ENCODE measurements around the gene SLC25A41. TPM values are rescaled to one million over a fixed set of nuclear protein-coding genes. Genes with fewer than 3 reads are reported as not detected.
"Not testable (repeated sequence)": the region's sequence is repeated elsewhere in the genome, so short reads cannot be mapped to it uniquely, and the experiment has no call there.

Gene SLC25A41
- total RNA-seq, 1 experiment from 2014 or later = 1.4 TPM

DNA sequence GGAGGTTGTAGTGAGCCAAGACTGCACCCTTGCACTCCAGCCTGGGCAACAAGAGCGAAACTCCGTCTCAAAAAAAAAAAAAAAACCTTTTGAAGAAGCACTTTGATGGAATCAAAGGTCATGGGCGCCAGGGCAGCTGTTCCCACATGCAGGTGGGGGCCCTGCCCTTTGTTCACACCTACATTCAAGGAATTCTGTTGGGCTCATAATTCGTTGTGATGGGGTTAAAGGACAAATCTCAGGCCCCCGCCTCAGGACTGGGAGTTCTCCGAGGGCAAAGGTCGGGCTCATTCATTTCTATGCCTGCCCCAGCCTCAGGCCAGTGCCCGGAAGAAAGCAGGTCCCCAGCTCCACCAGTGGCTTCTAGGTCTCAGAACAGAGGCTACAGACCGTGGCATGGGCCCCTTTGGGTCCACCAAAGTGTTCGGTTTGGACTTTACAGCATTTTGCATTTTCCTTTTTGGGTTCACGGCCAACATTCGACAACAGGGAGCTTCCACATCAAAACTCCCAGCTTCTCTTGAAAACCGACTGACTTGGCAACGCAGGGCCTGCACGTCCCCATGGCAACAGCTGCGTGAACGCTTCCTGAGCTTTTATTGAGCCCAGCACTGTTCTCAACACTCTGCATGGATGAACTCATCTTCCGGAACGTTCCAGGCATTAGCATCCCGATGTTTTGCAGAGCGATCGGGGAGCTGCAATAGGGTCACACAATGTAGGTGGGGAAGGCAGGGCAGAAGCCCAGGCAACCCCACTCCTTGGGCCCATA, 30.5 kb downstream of the SLC25A41 start:
- no peaks in the 10 kb centered on the region for H3K36me3 Mint-ChIP-seq (ENCODE audit: insufficient read depth, unreplicated experiment)
- no peaks in the 10 kb centered on the region for H3K27me3 Mint-ChIP-seq (ENCODE audit: unreplicated experiment)
- no peaks in the 10 kb centered on the region for H3K4me1 Mint-ChIP-seq (ENCODE audit: low read depth, unreplicated experiment)
- no peak overlapping the region for H3K27ac Mint-ChIP-seq (ENCODE audit: unreplicated experiment)
- intact Hi-C loops (cut with micrococcal nuclease; ENCODE audit: unreplicated experiment) = no loop called here
- H3K9me3 Mint-ChIP-seq (ENCODE audit: low read depth, unreplicated experiment) = no peaks in the 10 kb centered on the region
- BruUV-seq (replicated peaks) = no TSS peak
- H3K4me3 Mint-ChIP-seq (ENCODE audit: low read depth, unreplicated experiment) = no peak overlapping the region
- no peak for DNase-seq
- TF ChIP-seq, protein P1, sequence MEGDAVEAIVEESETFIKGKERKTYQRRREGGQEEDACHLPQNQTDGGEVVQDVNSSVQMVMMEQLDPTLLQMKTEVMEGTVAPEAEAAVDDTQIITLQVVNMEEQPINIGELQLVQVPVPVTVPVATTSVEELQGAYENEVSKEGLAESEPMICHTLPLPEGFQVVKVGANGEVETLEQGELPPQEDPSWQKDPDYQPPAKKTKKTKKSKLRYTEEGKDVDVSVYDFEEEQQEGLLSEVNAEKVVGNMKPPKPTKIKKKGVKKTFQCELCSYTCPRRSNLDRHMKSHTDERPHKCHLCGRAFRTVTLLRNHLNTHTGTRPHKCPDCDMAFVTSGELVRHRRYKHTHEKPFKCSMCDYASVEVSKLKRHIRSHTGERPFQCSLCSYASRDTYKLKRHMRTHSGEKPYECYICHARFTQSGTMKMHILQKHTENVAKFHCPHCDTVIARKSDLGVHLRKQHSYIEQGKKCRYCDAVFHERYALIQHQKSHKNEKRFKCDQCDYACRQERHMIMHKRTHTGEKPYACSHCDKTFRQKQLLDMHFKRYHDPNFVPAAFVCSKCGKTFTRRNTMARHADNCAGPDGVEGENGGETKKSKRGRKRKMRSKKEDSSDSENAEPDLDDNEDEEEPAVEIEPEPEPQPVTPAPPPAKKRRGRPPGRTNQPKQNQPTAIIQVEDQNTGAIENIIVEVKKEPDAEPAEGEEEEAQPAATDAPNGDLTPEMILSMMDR (IDR thresholded peaks at IDR 0.05; ENCODE audit: unreplicated experiment) = no peak
- CTCF ChIA-PET = no interaction called here

DNA sequence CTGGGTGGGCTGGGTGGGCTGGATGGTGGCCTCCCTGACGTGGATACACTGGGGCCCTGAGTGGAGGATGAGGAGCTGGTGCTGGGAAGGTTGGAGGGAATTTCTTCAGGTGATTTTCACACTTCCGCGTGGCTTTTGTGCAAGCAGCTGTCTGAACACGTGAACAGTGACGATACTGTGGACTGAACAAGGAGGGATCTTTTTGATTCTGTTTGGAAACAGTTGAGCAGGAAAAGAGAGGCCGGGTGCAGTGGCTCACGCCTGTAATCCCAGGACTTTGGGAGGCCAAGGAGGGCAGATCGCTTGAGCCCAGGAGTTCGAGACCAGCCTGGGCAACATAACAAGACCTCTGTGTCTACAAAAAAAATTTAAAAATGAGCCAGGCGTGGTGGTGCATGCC, 31.5 kb downstream of the SLC25A41 start:
- no peaks in the 10 kb centered on the region for H3K4me1 Mint-ChIP-seq (ENCODE audit: low read depth, unreplicated experiment)
- H3K9me3 Mint-ChIP-seq (ENCODE audit: low read depth, unreplicated experiment) = no peaks in the 10 kb centered on the region
- TF ChIP-seq, protein P1 (IDR thresholded peaks at IDR 0.05; ENCODE audit: unreplicated experiment) = no peak
- no TSS peak for BruUV-seq (replicated peaks)
- H3K36me3 Mint-ChIP-seq (ENCODE audit: insufficient read depth, unreplicated experiment) = no peaks in the 10 kb centered on the region
- CTCF ChIA-PET = no interaction called here
- no peak overlapping the region for H3K27ac Mint-ChIP-seq (ENCODE audit: unreplicated experiment)
- intact Hi-C loops (cut with micrococcal nuclease; ENCODE audit: unreplicated experiment) = no loop called here
- no peak for DNase-seq
- H3K27me3 Mint-ChIP-seq (ENCODE audit: unreplicated experiment) = no peaks in the 10 kb centered on the region
- H3K4me3 Mint-ChIP-seq (ENCODE audit: low read depth, unreplicated experiment) = no peak overlapping the region

DNA sequence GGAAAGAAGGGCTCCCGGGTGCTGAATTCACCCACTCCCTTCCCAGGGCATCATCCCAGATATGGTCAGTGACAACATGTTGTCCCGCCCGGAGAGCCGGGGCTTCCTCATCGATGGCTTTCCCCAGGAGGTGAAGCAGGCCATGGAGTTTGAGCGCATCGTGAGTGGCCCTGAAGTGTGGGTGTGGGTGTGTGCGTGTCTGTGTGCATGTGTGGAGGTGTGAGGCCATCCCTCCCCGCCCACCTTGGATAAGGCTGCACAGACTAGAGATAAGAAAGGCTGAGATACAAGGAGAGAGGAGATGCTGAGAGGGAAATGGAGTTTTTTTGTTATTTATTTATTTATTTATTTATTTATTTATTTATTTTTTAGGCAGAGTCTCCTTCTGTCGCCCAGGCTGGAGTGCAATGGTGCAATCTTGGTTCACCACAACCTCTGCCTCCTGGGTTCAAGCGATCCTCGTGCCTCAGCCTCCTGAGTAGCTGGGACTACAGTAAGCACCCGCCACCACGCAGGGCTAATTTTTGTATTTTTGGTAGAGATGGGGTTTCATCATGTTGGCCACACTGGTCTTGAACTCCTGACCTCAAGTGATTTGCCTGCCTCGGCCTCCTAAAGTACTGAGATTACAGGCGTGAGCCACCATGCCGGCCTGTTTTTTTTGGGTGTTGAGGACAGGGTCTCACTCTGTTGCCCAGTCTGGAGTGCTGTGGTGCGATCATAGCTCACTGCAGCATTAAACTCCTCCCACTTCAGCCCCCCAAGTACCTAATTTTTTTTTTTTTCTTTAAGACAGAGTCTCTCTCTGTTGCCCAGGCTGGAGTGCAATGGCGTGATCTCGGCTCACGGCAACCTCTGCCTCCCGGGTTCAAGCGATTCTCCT, 33.3 kb downstream of the SLC25A41 start:
- BruUV-seq (replicated peaks); CTCF ChIA-PET; intact Hi-C loops (cut with micrococcal nuclease; ENCODE audit: unreplicated experiment); H3K36me3 Mint-ChIP-seq (ENCODE audit: insufficient read depth, unreplicated experiment); H3K27ac Mint-ChIP-seq (ENCODE audit: unreplicated experiment); DNase-seq; H3K4me3 Mint-ChIP-seq (ENCODE audit: low read depth, unreplicated experiment); H3K4me1 Mint-ChIP-seq (ENCODE audit: low read depth, unreplicated experiment); H3K9me3 Mint-ChIP-seq (ENCODE audit: low read depth, unreplicated experiment); H3K27me3 Mint-ChIP-seq (ENCODE audit: unreplicated experiment): not testable (repeated sequence)

DNA sequence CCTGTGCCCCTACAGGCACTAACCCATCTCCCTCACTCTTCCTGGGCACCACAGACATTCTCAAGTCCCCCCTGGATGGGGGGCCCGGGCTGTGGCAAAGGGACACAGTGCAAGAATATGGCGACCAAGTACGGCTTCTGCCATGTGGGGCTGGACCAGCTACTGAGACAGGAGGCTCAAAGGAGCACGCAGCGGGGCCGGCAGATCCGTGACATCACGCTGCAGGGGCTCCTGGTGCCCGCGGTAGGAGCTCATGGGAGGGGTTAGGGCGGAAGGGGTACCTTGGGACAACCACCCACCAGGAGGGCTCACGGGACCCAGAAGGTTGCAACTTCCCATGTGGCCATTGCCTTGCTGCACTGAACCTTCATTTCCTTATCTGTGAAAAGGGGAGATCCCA, 37.3 kb downstream of the SLC25A41 start:
- CTCF ChIA-PET = no interaction called here
- Mint-ChIP-seq H3K4me3 (ENCODE audit: low read depth, unreplicated experiment) (no peak overlapping the region), H3K27me3 (ENCODE audit: unreplicated experiment) (no peaks in the 10 kb centered on the region), H3K4me1 (ENCODE audit: low read depth, unreplicated experiment) (peaks cover 16% of the 10 kb centered on the region), H3K36me3 (ENCODE audit: insufficient read depth, unreplicated experiment) (peaks cover 28% of the 10 kb centered on the region), H3K9me3 (ENCODE audit: low read depth, unreplicated experiment) (no peaks in the 10 kb centered on the region), H3K27ac (ENCODE audit: unreplicated experiment) (no peak overlapping the region)
- TF ChIP-seq, protein P1 (IDR thresholded peaks at IDR 0.05; ENCODE audit: unreplicated experiment) = no peak
- DNase-seq = no peak
- no TSS peak for BruUV-seq (replicated peaks)
- intact Hi-C loops (cut with micrococcal nuclease; ENCODE audit: unreplicated experiment) = no loop called here
